SK-N-MC (cell line): ENCODE results near the gene ZNF236.

Source experiments
- DNase-seq: peaks from one replicate; pipeline ENCODE4 v3.0.0-alpha.2; 2011; ENCODE audit warnings: low read depth, low spot score
- H3K27ac ChIP-seq: fragments of 200-600 bp; sonication (generic); 2 replicates; pipeline ENCODE4 v1.5.1; 2016; ENCODE audit warnings: mixed run types
- H3K36me3 ChIP-seq: fragments of 200-600 bp; sonication (generic); 2 replicates; pipeline ENCODE4 v1.6.1; 2017; ENCODE audit warnings: antibody characterized with exemption, low read length, mixed read lengths; ENCODE audit not compliant: insufficient read depth
- H3K4me3 ChIP-seq: fragments of 200-600 bp; sonication (generic); 2 replicates; pipeline ENCODE4 v1.5.1; 2016
- H3K9ac ChIP-seq: fragments of 200-600 bp; sonication (generic); 2 replicates; pipeline ENCODE4 v1.8.0; 2017; ENCODE audit warnings: mixed run types, mixed read lengths; ENCODE audit not compliant: insufficient read length
- H3K9me3 ChIP-seq: fragments of 200-600 bp; sonication (generic); 2 replicates; pipeline ENCODE4 v1.6.1; 2017; ENCODE audit warnings: low read depth, mild to moderate bottlenecking, antibody characterized with exemption, low read length, moderate library complexity, mixed read lengths
- EZH2 ChIP-seq: fragments of 200-600 bp; sonication (generic); IDR thresholded peaks from one replicate; pipeline ENCODE4 v1.6.1; 2017; ENCODE audit warnings: antibody characterized with exemption
- FOXP2 ChIP-seq: optimal IDR thresholded peaks from 2 replicates; pipeline ENCODE3; 2011; ENCODE audit warnings: mild to moderate bottlenecking, moderate library complexity; ENCODE audit not compliant: insufficient read depth; ENCODE audit errors: extremely low read length, control extremely low read depth
- POLR2AphosphoS5 ChIP-seq: IDR thresholded peaks from 2 replicates; pipeline ENCODE4 v1.6.1; 2012; ENCODE audit warnings: mild to moderate bottlenecking, low read depth, low read length, borderline replicate concordance

Gene ZNF236

GRCh38 chr18:76905821-76906220 lies 83.5 kb downstream of the ZNF236 start:
- Histone ChIP-seq H3K36me3 (peaks cover 14% of the 10 kb centered on the region), H3K4me3 (no peak overlapping the region), H3K27ac (no peak overlapping the region), H3K9me3 (no peaks in the 10 kb centered on the region), H3K9ac (no peak overlapping the region)
- DNase-seq: no peak
- TF ChIP-seq FOXP2 (no peak), POLR2AphosphoS5 (no peak), EZH2 (no peak)

GRCh38 chr18:76908277-76908676 lies 85.9 kb downstream of the ZNF236 start:
- Histone ChIP-seq H3K36me3 (peaks cover 25% of the 10 kb centered on the region), H3K9ac (no peak overlapping the region), H3K27ac (no peak overlapping the region), H3K9me3 (no peaks in the 10 kb centered on the region), H3K4me3 (no peak overlapping the region)
- TF ChIP-seq FOXP2 (no peak), EZH2 (no peak), POLR2AphosphoS5 (no peak)
- DNase-seq: no peak

GRCh38 chr18:76909439-76909838 lies 87.1 kb downstream of the ZNF236 start:
- TF ChIP-seq FOXP2 (no peak), POLR2AphosphoS5 (no peak), EZH2 (no peak)
- H3K27ac ChIP-seq: no peak overlapping the region
- H3K9ac ChIP-seq: no peak overlapping the region
- no peak overlapping the region for H3K4me3 ChIP-seq
- H3K9me3 ChIP-seq: no peaks in the 10 kb centered on the region
- DNase-seq: no peak
- H3K36me3 ChIP-seq: peaks cover 33% of the 10 kb centered on the region

GRCh38 chr18:76911440-76911839 lies 89.1 kb downstream of the ZNF236 start:
- TF ChIP-seq FOXP2: no peak
- no peak for TF ChIP-seq POLR2AphosphoS5
- TF ChIP-seq EZH2: no peak
- H3K27ac ChIP-seq: no peak overlapping the region
- H3K36me3 ChIP-seq: peaks cover 37% of the 10 kb centered on the region
- no peaks in the 10 kb centered on the region for H3K9me3 ChIP-seq
- H3K4me3 ChIP-seq: no peak overlapping the region
- H3K9ac ChIP-seq: no peak overlapping the region
- DNase-seq: no peak

DNA sequence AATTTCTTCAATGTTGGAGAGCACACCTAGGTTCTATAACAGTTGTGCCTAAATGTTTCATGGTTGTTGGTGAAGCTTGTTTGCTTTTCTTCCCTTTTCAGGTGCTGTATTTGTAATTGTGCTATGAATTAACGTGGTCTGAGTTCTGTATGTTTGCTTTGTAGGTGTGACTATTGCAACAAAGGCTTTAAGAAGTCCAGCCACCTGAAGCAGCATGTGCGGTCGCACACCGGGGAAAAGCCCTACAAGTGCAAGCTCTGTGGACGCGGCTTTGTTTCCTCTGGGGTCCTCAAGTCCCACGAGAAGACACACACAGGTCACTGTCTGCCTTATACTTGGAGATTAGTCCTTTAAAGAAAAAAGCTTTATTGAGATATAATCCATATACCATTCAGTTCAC lies 91.2 kb downstream of the ZNF236 start:
- no peak overlapping the region for H3K27ac ChIP-seq
- H3K36me3 ChIP-seq: peaks cover 46% of the 10 kb centered on the region
- no peak overlapping the region for H3K4me3 ChIP-seq
- no peak for TF ChIP-seq POLR2AphosphoS5
- TF ChIP-seq FOXP2: no peak
- no peak for TF ChIP-seq EZH2
- DNase-seq: no peak
- no peaks in the 10 kb centered on the region for H3K9me3 ChIP-seq
- no peak overlapping the region for H3K9ac ChIP-seq

DNA sequence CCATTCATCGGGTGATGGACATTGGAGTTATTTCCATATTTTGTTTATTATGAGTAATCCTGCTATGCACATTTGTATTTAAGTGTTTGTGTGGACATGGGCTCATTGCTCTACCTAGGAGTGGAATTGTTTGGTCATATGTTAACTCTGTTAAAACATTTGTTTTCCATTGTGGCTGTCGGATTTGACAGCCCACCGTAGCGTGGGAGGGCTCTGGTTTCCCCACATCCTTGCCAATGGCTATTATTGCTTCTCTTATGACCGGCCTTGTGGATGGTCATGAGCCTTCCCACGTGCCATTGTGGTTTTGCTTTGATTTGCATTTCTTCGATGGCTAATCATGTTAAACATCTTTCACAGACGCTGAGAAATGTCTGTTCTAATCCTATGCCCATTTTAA lies 92.0 kb downstream of the ZNF236 start:
- TF ChIP-seq FOXP2 (no peak), POLR2AphosphoS5 (no peak), EZH2 (no peak)

GRCh38 chr18:76914796-76915195 lies 92.4 kb downstream of the ZNF236 start:
- no peak for TF ChIP-seq EZH2

More for the DNA sequence above, 92.0 kb downstream of the ZNF236 start:
- no peaks in the 10 kb centered on the region for H3K9me3 ChIP-seq
- no peak overlapping the region for H3K9ac ChIP-seq
- peaks cover 46% of the 10 kb centered on the region for H3K36me3 ChIP-seq
- H3K27ac ChIP-seq: no peak overlapping the region
- no peak for DNase-seq
- no peak overlapping the region for H3K4me3 ChIP-seq

DNA sequence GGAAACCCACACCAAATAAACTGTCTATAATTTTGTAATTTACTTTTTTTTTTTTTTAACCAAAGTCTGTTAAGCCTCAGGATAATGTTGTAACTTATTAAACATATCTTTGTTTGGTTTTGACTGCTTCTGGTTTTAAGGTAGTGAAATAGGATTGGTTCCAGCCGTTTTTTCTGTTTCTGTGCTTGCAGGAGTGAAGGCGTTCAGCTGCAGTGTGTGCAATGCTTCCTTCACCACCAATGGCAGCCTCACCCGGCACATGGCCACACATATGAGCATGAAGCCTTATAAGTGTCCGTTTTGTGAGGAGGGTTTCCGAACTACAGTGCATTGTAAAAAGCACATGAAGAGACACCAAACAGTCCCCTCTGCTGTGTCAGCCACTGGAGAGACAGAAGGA lies 93.1 kb downstream of the ZNF236 start:
- Histone ChIP-seq H3K36me3 (peaks cover 42% of the 10 kb centered on the region), H3K4me3 (no peak overlapping the region), H3K9me3 (no peaks in the 10 kb centered on the region), H3K27ac (no peak overlapping the region), H3K9ac (no peak overlapping the region)
- TF ChIP-seq EZH2 (no peak), FOXP2 (no peak), POLR2AphosphoS5 (no peak)
- no peak for DNase-seq

More at GRCh38 chr18:76914796-76915195, 92.4 kb downstream of the ZNF236 start:
- H3K9ac ChIP-seq: no peak overlapping the region
- H3K4me3 ChIP-seq: no peak overlapping the region
- no peaks in the 10 kb centered on the region for H3K9me3 ChIP-seq
- no peak overlapping the region for H3K27ac ChIP-seq
- no peak for DNase-seq
- peaks cover 45% of the 10 kb centered on the region for H3K36me3 ChIP-seq

DNA sequence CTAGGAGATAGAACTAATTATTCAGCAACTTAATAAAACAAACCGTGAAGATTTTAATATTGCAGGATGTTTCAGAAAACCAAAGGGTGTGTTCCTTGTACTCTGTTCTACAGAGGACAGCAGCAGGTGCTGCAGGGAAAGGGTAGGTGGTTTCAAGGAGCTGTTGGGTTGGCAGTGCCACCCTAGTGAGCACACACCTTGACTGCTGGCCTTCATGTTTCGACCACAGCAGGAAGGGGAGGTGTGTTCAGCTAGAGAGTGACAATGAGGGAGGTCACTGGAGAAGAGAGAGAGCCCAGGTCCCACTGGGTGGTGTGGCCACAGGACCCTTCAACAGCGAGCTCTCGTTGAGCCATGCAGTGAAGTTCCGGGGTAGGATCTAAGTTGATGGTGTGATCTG lies 98.6 kb downstream of the ZNF236 start:
- H3K4me3 ChIP-seq: no peak overlapping the region
- peaks cover 28% of the 10 kb centered on the region; the same call in 1 of the 2 replicates for H3K36me3 ChIP-seq
- no peak overlapping the region for H3K9ac ChIP-seq
- no peak overlapping the region for H3K27ac ChIP-seq
- DNase-seq: no peak
- TF ChIP-seq POLR2AphosphoS5: no peak
- no peak for TF ChIP-seq EZH2
- TF ChIP-seq FOXP2: no peak
- H3K9me3 ChIP-seq: no peaks in the 10 kb centered on the region

DNA sequence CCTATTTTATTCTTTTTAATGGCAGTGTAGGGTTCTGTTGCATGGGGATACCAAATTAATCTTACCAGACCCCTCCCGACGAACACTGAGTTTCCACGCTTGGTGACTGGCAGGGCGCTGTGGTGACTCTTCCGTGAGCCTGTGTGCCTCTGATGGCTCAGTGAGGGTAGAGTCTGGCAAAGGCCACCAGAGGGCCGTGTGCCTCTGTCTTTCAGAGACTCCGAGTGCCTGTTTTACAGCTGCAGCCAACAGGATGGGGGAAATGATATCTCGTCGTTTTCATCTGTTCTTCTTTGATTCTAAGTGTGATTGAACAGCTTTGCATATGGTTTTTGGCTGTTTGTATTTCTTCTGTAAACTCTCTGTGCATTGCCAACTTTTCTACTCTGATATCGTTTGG lies 99.8 kb downstream of the ZNF236 start:
- TF ChIP-seq FOXP2 (no peak), POLR2AphosphoS5 (no peak), EZH2 (no peak)
- no peak overlapping the region for H3K4me3 ChIP-seq
- H3K27ac ChIP-seq: no peak overlapping the region
- no peak overlapping the region for H3K9ac ChIP-seq
- no peak for DNase-seq
- no peaks in the 10 kb centered on the region for H3K9me3 ChIP-seq
- H3K36me3 ChIP-seq: peaks cover 32% of the 10 kb centered on the region; the same call in 1 of the 2 replicates
